C4-2B (cell line): ENCODE results near the gene GGCT.

Experiments
- H3K27ac ChIP-seq: fragments of 450-650 bp; 2 replicates; pipeline ENCODE4 v1.5.1; 2017
- ZFX ChIP-seq: fragments of 450-650 bp; IDR thresholded peaks from 2 replicates; pipeline ENCODE4 v1.6.1; 2017
- TF ChIP-seq, protein P1 (sequence below): fragments of 450-650 bp; conservative IDR thresholded peaks from 2 replicates; pipeline ENCODE4 v1.5.1; 2017; ENCODE audit warnings: mild to moderate bottlenecking

GGCT gene

DNA sequence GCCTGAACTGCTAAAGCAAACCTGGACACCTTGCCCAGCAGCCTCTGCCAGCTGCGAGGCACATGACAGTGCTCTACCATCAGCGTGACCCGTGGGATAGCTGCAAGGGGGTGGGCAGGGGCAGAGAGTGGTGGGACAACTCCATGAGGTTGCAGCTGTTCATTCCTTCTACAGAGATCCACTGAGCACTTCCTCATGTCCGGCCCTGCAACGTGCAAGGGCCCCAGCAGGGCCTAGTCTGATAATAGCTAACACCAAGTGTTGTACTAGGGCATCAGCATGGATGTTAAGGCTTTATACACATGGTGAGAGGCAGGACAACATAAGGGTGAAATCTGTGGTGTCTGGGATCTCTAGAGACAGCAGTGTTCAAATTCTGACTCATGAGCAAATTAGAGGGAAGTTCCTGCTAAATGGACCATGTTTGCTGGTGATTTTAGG lies 40.4 kb downstream of the GGCT start:
- H3K27ac ChIP-seq: no peak overlapping the region

DNA sequence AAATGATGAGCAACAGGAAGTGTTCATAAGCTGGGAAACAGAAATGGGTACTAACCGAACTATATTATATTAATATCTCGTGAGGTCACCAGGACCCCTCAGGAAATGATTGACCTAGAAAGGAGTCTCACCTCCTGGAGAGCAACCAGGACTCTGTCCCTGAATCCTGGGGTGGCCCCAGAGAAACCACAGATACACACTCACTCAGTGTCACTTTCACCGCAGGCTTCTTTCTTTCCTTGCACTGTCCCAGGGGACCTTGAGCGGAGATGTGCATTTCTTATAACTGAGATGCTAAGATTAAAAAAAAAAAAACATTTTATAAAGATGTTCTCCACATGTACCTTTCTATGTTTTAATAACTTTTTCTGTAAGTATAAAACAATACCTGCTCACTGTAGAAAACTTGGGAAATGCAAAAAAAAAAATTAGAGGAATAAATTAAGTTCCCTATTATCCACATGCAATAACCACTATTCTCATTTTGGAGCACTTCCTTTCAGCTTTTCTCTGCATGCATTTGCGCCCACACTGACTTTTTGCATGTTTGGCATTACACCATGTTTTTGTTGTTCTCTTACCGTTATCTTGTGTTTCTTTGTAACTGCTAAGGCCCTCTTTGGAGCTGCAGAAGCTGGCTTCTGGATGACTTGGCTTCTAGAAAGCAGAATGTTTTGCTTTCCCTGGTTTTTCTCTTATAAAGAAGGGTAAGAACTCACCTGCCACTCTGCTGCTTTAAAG lies 41.1 kb downstream of the GGCT start:
- H3K27ac ChIP-seq: no peak overlapping the region
- TF ChIP-seq, protein P1, sequence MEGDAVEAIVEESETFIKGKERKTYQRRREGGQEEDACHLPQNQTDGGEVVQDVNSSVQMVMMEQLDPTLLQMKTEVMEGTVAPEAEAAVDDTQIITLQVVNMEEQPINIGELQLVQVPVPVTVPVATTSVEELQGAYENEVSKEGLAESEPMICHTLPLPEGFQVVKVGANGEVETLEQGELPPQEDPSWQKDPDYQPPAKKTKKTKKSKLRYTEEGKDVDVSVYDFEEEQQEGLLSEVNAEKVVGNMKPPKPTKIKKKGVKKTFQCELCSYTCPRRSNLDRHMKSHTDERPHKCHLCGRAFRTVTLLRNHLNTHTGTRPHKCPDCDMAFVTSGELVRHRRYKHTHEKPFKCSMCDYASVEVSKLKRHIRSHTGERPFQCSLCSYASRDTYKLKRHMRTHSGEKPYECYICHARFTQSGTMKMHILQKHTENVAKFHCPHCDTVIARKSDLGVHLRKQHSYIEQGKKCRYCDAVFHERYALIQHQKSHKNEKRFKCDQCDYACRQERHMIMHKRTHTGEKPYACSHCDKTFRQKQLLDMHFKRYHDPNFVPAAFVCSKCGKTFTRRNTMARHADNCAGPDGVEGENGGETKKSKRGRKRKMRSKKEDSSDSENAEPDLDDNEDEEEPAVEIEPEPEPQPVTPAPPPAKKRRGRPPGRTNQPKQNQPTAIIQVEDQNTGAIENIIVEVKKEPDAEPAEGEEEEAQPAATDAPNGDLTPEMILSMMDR: no peak
- TF ChIP-seq ZFX: no peak

More for the DNA sequence above, 40.4 kb downstream of the GGCT start:
- TF ChIP-seq, protein P1: no peak
- no peak for TF ChIP-seq ZFX

DNA sequence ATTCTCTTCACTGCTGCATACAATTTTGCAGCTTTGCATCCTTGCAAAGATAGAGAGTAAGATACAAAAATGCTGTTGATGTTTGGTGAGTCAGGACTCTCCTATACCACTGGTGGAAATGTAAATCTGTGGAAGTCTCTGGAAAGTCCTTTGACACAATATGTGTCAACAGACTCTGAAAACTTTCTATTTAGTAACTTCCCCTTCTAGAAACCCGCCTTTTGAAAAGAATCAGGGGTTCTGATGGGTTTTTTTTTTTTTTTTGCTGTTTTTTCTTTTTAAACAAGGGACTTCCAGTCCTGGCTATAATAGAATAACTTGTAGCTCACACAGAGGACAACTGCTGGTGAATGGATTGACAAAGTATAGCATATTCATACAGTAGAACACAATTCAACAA lies 42.5 kb downstream of the GGCT start:
- TF ChIP-seq, protein P1: no peak
- no peak for TF ChIP-seq ZFX

DNA sequence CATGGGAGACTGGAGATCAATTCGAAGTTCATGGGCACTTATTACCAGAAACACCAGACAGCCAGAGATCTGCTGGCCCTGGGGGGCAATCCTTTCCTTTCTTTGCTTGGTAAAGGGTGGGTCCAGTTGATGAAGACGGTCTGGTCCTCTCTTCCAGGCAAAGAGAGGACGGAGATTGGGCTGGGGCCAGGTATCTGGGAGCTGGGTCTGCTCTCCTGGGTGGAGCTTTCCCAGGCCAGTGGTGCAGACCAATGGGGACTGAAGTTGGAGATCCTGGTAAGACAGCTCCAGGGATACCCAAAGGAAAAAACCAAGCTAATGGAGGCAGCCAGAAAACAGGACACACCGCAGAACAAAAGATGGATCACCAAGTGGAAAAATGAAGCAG lies 44.4 kb downstream of the GGCT start:
- H3K27ac ChIP-seq: no peak overlapping the region
- TF ChIP-seq ZFX: no peak
- TF ChIP-seq, protein P1: no peak

More for the DNA sequence above, 42.5 kb downstream of the GGCT start:
- no peak overlapping the region for H3K27ac ChIP-seq

DNA sequence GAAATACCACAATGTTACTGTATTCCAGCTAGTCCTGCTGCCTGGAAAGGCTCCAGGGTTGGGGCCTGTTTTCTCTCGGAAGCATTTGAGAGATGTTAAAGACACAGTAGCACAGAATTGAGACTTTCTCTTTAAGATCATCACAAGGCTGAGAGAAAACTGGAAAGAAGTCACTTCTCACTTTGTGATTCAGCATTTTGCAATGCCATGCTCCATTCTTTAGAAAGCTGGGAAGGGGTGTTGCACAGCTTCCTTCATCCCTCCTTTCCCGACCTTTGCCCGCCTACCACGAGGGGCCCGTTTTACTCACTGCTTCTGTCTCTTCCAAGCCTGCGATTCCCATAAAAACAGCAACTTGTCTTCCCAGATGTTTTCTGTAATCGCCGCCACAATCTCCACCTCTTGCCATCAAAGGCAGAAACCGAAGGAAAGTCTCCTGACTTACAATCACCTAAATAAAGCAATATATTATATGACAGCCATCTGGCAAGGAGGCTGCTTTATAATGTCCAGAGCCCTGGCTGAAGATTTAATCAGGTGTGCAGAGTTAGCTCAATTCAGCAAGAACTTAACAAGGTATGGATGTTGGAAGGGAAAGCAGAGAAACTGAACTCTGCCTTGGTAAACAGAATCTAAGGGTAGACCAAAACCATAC lies 44.9 kb downstream of the GGCT start:
- TF ChIP-seq, protein P1: no peak
- TF ChIP-seq ZFX: no peak
- no peak overlapping the region for H3K27ac ChIP-seq

DNA sequence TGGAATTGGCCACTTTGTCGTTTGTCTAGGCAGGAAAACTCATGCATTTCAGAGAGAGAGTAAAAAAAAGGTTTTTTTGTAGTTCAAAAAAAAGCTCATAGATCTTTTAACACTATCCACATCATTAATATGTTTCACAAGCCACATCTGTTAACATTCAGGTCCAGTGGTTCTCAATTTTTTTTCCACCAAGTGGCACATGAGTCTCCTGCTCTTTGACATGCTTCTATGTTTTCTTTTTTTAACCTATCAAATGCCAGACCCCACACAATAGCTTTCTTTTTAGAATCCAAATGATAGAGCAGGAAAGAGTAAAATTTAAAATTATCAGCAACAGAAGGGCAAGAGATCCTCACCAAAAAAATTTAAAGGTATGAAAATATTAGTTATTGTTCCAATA lies 46.3 kb downstream of the GGCT start:
- no peak overlapping the region for H3K27ac ChIP-seq
- TF ChIP-seq ZFX: no peak
- TF ChIP-seq, protein P1: no peak

DNA sequence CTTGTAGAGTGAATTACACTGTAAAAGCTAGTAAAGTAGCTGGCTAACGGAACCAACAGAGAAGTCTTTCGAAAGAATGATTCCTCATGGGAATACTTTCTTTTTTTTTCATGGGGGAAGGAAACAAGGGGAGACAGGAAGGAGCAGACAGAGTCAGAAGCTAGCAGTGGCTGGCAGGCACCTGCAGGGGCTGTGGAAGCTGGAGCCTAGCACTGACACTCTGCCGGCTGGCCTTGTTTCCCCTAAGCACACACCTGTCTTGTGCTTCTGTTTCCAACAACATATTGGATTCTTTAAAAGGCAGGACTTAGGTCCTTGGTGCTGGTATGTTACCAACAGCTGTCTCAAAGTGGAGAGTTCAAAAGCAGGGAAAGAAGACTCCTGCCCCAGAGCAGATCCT lies 50.7 kb downstream of the GGCT start:
- TF ChIP-seq ZFX: no peak
- TF ChIP-seq, protein P1: no peak
- no peak overlapping the region for H3K27ac ChIP-seq
